NCI-H146 treated with DMSO at 0.1 percent for 48 hours (cell line): ENCODE results near the gene CXCR3.
"Not testable (repeated sequence)": the region's sequence is repeated elsewhere in the genome, so short reads cannot be mapped to it uniquely, and the experiment has no call there.

ENCODE experiments used
- DNase-seq: peaks from one replicate; lab custom pipeline; 2025; ENCODE audit not compliant: unreplicated experiment; lab: John Stamatoyannopoulos, UW

Gene CXCR3

DNA sequence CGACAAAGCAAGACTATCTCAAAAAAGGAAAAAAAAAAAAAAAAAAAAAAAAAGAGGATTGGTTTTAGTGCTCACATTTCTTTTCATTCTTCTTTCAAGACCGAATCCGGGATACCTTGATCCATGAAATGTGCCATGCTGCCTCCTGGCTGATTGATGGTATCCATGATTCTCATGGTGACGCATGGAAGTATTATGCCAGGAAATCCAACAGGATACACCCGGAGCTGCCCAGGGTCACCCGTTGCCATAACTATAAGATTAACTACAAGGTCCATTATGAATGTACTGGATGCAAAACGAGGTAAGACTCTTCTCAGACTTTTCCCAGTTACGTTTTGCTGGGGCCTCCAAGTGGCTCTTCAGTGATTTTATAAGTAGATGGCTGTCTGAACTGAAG is 6.1 kb downstream of the CXCR3 start:
- no peak for DNase-seq

DNA sequence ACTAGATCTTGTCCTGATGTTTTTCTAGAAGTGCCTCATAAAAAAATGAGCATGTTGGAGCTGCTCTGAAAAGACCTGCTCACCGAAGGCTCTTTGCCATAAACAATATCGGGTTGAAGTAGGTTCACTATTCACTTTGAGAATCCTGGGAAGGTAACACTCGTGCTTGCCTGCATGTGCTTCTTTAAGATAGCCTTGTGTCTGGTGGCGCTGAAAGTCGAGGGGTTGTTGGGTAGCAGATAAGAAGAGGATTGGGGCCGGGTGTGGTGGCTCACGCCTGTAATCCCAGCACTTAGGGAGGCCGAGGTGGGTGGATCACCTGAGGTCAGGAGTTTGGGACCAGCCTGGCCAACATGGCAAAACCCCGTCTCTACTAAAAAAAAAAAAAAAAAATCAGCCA is 6.6 kb downstream of the CXCR3 start:
- DNase-seq, result not testable (repeated sequence)

DNA sequence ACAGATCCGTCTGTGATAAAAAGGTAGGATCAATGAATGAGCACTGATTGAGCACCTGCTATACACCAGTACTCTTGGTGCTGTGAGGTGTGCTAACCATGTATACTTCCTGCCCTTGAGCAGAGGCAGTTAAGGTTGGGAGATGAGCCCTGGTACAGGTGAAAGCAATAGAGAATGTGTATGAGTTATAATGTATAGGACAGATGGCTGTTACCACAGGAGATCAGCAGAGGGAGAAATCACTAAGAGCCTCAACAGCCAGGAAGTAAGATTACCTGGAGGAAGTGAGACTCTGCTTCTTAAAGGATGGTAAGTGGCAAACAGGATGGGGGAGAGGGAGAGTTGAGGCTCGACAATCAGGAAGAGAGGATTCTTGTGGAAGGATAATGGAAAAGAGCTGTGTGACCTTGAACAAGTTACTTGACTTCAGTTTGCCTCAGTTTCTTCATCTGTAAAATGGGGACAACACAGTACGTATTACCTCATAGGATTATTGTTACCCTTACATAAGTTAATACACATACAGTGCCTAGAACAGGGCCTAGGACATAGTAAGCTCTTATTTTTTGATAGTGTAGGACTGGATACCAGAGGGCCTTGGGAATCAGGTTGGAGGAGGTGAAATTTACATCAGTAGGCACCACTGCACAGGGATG is 9.1 kb downstream of the CXCR3 start:
- DNase-seq, result no peak

GRCh38 chrX:71607488-71607887 is 10.8 kb downstream of the CXCR3 start:
- no peak for DNase-seq

- DNase-seq, result no peak
These were observed 11.6 kb downstream of the CXCR3 start for GRCh38 chrX:71606536-71607216.

- no peak for DNase-seq
These were observed 13.3 kb downstream of the CXCR3 start for GRCh38 chrX:71604796-71605568.

DNA sequence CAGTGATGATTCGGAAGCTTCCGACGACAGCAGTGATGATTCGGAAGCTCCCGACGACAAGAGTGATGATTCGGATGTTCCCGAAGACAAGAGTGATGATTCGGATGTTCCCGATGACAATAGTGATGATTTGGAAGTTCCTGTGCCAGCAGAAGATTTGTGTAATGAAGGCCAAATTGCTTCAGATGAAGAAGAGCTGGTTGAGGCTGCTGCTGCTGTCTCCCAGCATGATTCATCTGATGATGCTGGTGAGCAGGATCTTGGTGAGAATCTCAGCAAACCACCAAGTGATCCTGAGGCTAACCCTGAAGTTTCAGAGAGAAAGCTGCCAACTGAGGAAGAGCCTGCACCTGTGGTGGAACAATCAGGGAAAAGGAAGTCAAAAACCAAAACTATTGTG is 14.2 kb downstream of the CXCR3 start:
- DNase-seq, result no peak

GRCh38 chrX:71603618-71604017 is 14.7 kb downstream of the CXCR3 start:
- DNase-seq, result no peak

GRCh38 chrX:71599965-71600364 is 18.3 kb downstream of the CXCR3 start:
- DNase-seq, result no peak

- not testable (repeated sequence) for DNase-seq
These were observed 25.1 kb downstream of the CXCR3 start for GRCh38 chrX:71593210-71593609.

DNA sequence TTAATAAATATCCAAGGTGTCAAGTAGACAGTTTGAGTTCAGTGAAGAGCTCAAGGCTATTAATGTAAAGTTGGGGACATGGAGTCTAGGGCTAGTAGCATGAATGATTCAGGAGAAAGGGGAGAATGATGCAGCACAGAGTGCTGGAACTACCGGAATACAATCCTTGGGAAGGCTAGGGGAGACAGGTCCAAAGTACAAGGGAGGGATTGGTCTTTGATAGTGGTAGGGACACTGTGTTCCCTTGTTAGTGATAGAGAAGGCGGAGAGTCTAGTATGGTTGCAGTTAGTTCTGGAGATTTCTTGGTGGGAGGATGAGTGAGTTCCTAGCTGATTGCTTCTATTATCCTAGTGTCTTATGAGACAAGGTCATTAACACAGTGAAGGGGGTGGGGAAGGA is 31.4 kb downstream of the CXCR3 start:
- DNase-seq, result no peak

DNA sequence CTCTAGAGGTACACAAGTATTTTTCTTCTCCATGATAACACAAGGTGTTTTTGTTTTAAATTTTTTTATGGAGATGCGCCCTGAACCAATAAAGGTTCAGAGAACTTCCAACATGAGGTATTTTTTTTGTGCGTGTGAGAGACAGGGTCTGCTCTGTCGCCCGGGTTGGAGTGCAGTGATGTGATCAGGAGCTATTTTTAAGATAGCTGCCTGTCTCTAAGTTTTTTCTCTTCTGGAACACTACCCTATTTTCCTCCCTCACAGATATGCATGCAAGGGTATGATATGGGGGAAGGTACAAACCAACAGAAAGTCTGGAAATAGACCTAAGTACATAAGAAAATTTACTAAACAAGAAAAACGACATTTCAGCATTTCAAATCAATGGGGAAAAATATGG is 37.1 kb downstream of the CXCR3 start:
- no peak for DNase-seq

GRCh38 chrX:71579990-71580380 is 38.3 kb downstream of the CXCR3 start:
- no peak for DNase-seq

DNA sequence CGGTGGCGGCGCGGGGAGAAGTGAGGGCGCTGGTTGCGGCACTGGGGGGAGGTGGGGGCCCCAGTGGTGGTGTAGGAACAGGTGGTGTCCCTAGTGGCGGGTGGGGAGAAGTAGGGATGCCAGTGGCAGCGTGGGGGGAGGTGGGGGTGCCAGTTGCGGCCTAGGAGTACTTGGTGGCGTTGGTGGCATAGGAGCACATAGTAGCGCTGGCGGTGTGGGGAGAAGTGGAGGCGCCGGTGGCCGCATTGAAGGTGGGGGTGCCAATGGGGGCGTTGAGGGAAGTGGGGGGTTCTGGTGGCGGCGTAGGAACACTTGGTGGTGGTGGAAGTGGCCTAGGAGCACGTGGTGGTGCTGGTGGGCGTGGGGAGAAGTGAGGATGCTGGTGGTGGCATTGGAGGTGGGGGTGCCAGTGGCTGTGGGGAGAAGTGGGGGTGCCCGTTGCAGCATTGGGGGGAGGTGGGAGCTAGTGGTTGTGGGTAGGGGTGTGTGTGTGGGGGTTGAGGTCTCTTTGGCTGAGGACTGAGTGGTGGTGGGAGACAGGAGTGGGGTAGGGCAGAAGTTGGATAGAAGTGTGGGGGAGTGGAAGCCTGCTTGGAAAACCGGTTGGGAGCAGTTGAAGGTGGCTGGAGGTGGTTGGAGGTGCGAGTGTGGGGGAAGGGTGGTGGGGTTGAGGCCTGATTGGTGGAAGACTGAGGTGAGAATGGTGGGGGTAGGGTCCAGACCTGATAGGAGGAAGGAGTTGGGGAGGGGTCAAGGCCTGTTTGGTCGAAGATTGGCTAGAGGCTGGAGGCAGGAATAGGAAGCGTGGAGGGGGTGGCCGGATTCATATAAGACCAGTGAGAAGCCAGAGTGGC is 38.9 kb downstream of the CXCR3 start:
- no peak for DNase-seq

DNA sequence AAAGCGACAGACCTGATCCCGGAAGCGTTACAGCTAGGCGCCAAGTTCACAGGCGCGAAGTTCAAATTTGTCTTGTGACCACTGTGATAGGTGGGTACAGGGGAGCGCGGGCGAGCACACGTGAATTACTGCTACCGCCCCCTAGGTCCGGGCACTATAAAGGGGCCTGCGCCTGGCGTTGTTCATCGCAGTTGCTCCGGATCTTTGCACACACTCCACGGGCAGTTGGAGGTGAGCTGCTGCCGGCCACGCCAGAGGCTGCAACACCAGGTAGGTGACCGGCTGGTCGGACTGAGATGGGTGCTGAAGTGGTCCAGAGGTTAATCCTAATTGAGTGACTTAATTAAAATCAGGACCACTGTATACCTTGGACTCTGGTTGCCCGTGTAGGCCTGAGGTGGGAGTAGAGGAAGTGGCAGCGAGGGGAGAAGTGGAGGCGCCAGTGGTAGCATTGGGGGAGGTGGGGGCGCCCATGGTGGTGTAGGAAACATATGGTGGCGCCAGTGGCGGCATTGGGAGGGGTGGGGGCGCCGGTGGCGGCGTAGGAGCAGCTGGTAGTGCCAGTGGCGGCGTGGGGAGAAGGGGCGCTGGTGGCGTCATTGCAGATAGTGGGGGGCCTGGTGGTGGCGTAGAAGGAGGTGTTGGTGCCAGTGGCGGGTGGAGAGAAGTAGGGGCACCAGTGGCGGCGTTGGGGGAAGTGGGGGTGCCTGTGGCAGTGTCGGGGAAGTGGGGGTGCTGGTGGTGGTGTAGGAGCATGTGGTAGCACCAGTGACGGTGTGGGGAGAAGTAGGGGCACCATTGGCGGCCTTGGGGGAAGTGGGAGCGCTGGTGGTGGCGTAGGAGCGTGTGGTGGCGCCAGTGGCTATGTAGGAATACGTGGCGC is 39.8 kb downstream of the CXCR3 start, which contains the start of gene GCNA:
TSS of gene GCNA (plus strand) at position 185 of the 883 bp plus-strand sequence. CDS start 2,385 bp downstream, outside the sequence.
- no peak for DNase-seq

DNA sequence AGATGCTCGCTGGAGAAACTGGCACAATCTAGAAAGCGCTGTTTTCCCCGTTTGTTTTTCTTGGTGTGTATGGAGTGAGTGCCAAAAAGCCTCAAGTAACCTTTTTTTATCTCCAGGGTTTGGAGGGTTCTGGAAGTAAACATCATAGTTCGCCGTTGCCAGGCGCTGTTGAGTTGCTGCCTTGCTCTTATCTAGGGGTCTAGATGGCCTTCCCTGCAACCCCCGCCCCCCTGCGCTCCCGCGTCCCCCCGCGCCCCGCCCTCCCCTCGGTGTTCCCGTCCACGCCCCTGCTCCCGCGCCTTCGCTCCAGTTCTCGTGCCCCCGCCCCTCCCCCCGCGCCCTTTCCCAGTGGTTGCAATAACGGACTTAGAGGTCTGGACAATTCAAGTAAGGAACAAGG is 40.6 kb downstream of the CXCR3 start:
- no peak for DNase-seq

GRCh38 chrX:71573590-71573989 is 44.7 kb downstream of the CXCR3 start:
- DNase-seq, result no peak

DNA sequence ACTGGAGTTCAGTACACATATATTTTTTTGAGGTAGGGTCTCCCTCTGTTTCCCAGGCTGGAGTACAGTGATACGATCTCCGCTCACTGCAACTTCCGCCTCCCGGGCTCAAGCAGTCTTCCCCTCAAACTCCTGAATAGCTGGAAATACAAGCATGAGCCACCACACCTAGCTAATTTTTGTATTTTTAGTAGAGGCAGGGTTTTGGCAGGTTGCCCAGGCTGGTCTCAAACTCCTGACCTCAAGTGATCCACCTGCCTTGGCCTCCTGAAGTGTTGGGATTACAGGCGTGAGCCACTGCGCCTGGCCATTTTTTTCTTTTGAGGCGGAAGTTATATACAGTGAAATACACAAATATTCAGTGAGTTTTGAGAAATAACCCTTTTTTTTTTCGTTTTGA is 46.9 kb downstream of the CXCR3 start:
- not testable (repeated sequence) for DNase-seq
